ENCODE measurements around the gene CARMIL1.

CARMIL1 gene

GRCh38 chr6:25590986-25591385, 311.8 kb downstream of the CARMIL1 start:
- no peaks in the 10 kb centered on the region for H3K4me1 ChIP-seq

GRCh38 chr6:25596928-25597818, 318.0 kb downstream of the CARMIL1 start:
- Histone ChIP-seq H3K79me2 (no peaks in the 10 kb centered on the region), H3K9me3 (ENCODE audit: control insufficient read depth, low read length) (no peaks in the 10 kb centered on the region), H3K27me3 (ENCODE audit: control insufficient read depth, insufficient read depth, low read length) (no peaks in the 10 kb centered on the region), H3K27ac (no peak overlapping the region), H3K4me1 (no peaks in the 10 kb centered on the region), H3K9ac (no peak overlapping the region), H3K4me3 (ENCODE audit: low read depth, low read length) (no peak overlapping the region), H3K4me2 (ENCODE audit: low read length) (no peak overlapping the region), H2AFZ (no peak overlapping the region), H3K36me3 (ENCODE audit: control insufficient read depth, insufficient read depth, low read length) (no peaks in the 10 kb centered on the region)
- TF ChIP-seq CTCF (IDR thresholded peaks at IDR 0.05): no peak

More at GRCh38 chr6:25590986-25591385, 311.8 kb downstream of the CARMIL1 start:
- Histone ChIP-seq H3K79me2 (no peaks in the 10 kb centered on the region), H3K4me3 (ENCODE audit: low read depth, low read length) (no peak overlapping the region), H3K9me3 (ENCODE audit: control insufficient read depth, low read length) (no peaks in the 10 kb centered on the region), H2AFZ (no peak overlapping the region), H3K27ac (no peak overlapping the region), H3K27me3 (ENCODE audit: control insufficient read depth, insufficient read depth, low read length) (no peaks in the 10 kb centered on the region), H3K4me2 (ENCODE audit: low read length) (no peak overlapping the region), H3K9ac (no peak overlapping the region), H3K36me3 (ENCODE audit: control insufficient read depth, insufficient read depth, low read length) (no peaks in the 10 kb centered on the region)
- TF ChIP-seq CTCF (IDR thresholded peaks at IDR 0.05): no peak

GRCh38 chr6:25599516-25600085, 320.4 kb downstream of the CARMIL1 start:
- no peak for TF ChIP-seq CTCF (IDR thresholded peaks at IDR 0.05)
- Histone ChIP-seq H3K9me3 (ENCODE audit: control insufficient read depth, low read length) (no peaks in the 10 kb centered on the region), H3K4me1 (no peaks in the 10 kb centered on the region)

GRCh38 chr6:25601800-25602673, 322.9 kb downstream of the CARMIL1 start:
- Histone ChIP-seq H3K79me2 (no peaks in the 10 kb centered on the region), H3K9ac (no peak overlapping the region), H3K4me2 (ENCODE audit: low read length) (no peak overlapping the region), H2AFZ (no peak overlapping the region), H3K4me3 (ENCODE audit: low read depth, low read length) (no peak overlapping the region), H3K27ac (no peak overlapping the region), H3K27me3 (ENCODE audit: control insufficient read depth, insufficient read depth, low read length) (no peaks in the 10 kb centered on the region), H3K4me1 (no peaks in the 10 kb centered on the region), H3K36me3 (ENCODE audit: control insufficient read depth, insufficient read depth, low read length) (no peaks in the 10 kb centered on the region), H3K9me3 (ENCODE audit: control insufficient read depth, low read length) (no peaks in the 10 kb centered on the region)
- TF ChIP-seq CTCF (IDR thresholded peaks at IDR 0.05): peak; percentile 50

More at GRCh38 chr6:25599516-25600085, 320.4 kb downstream of the CARMIL1 start:
- no peaks in the 10 kb centered on the region for H3K79me2 ChIP-seq
- H3K9ac ChIP-seq: no peak overlapping the region
- no peaks in the 10 kb centered on the region for H3K36me3 ChIP-seq (ENCODE audit: control insufficient read depth, insufficient read depth, low read length)
- H2AFZ ChIP-seq: no peak overlapping the region
- no peaks in the 10 kb centered on the region for H3K27me3 ChIP-seq (ENCODE audit: control insufficient read depth, insufficient read depth, low read length)
- no peak overlapping the region for H3K4me3 ChIP-seq (ENCODE audit: low read depth, low read length)
- H3K4me2 ChIP-seq (ENCODE audit: low read length): no peak overlapping the region
- H3K27ac ChIP-seq: no peak overlapping the region
